ENCODE measurements around the gene PLCB2.

Gene PLCB2

GRCh38 chr15:40317580-40317979 is 9.8 kb upstream of the PLCB2 start:
- in situ Hi-C loops (cut with MboI; ENCODE audit: low pct_unique_long_range_greater_than_20kb, low sequenced_read_pairs, unreplicated experiment): no loop called here
- DNase-seq (ENCODE audit: low spot score): no peak
- TF ChIP-seq CTCF (IDR thresholded peaks at IDR 0.05; ENCODE audit: extremely low read depth, insufficient read depth, missing control alignments): no peak

GRCh38 chr15:40316931-40317330 is 9.2 kb upstream of the PLCB2 start:
- in situ Hi-C loops (cut with MboI; ENCODE audit: low pct_unique_long_range_greater_than_20kb, low sequenced_read_pairs, unreplicated experiment): no loop called here
- TF ChIP-seq CTCF (IDR thresholded peaks at IDR 0.05; ENCODE audit: extremely low read depth, insufficient read depth, missing control alignments): no peak
- no peak for DNase-seq (ENCODE audit: low spot score)

GRCh38 chr15:40314723-40315276 is 7.1 kb upstream of the PLCB2 start:
- in situ Hi-C loops (cut with MboI; ENCODE audit: low pct_unique_long_range_greater_than_20kb, low sequenced_read_pairs, unreplicated experiment): no loop called here
- no peak for TF ChIP-seq CTCF (IDR thresholded peaks at IDR 0.05; ENCODE audit: extremely low read depth, insufficient read depth, missing control alignments)
- DNase-seq (ENCODE audit: low spot score): no peak

- DNase-seq (ENCODE audit: low spot score): no peak
- TF ChIP-seq CTCF (IDR thresholded peaks at IDR 0.05; ENCODE audit: extremely low read depth, insufficient read depth, missing control alignments): no peak
- in situ Hi-C loops (cut with MboI; ENCODE audit: low pct_unique_long_range_greater_than_20kb, low sequenced_read_pairs, unreplicated experiment): no loop called here
These were observed 6.0 kb upstream of the PLCB2 start for GRCh38 chr15:40313531-40314398.

- DNase-seq (ENCODE audit: low spot score): no peak
- no peak for TF ChIP-seq CTCF (IDR thresholded peaks at IDR 0.05; ENCODE audit: extremely low read depth, insufficient read depth, missing control alignments)
- in situ Hi-C loops (cut with MboI; ENCODE audit: low pct_unique_long_range_greater_than_20kb, low sequenced_read_pairs, unreplicated experiment): no loop called here
These were observed 4.8 kb upstream of the PLCB2 start for GRCh38 chr15:40312370-40313158.

- DNase-seq (ENCODE audit: low spot score): no peak
- in situ Hi-C loops (cut with MboI; ENCODE audit: low pct_unique_long_range_greater_than_20kb, low sequenced_read_pairs, unreplicated experiment): no loop called here
- no peak for TF ChIP-seq CTCF (IDR thresholded peaks at IDR 0.05; ENCODE audit: extremely low read depth, insufficient read depth, missing control alignments)
These were observed 3.3 kb upstream of the PLCB2 start for GRCh38 chr15:40310993-40311392.

Data from GM13977 (cell line).